Bronchial epithelial cell (primary cell): ENCODE measurements around the gene KIF25. TPM values are rescaled to one million over a fixed set of nuclear protein-coding genes. Genes with fewer than 3 reads are reported as not detected.

Source experiments
- DNase-seq: peaks from one replicate; pipeline ENCODE4 v3.0.0-alpha.2; 2010; ENCODE audit warnings: low read depth
- FAIRE-seq: peaks from 2 replicates; lab custom pipeline; 2011; peaks lifted over from hg19 to GRCh38; lab: Jason Lieb, UNC
- H3K27me3 ChIP-seq: 2 replicates; pipeline ENCODE4 v1.5.1; 2011; ENCODE audit warnings: low read length; ENCODE audit not compliant: control insufficient read depth, insufficient read depth
- H3K36me3 ChIP-seq: 2 replicates; pipeline ENCODE4 v1.5.1; 2011; ENCODE audit warnings: low read length; ENCODE audit not compliant: control insufficient read depth, insufficient read depth
- H3K4me3 ChIP-seq: 2 replicates; pipeline ENCODE4 v1.5.1; 2011; ENCODE audit warnings: mild to moderate bottlenecking, low read depth, low read length, control low read depth
- CTCF ChIP-seq: IDR thresholded peaks from 2 replicates; pipeline ENCODE4 v1.5.1; 2011; ENCODE audit warnings: mild to moderate bottlenecking, moderate library complexity, low read length, control low read depth, inconsistent platforms; ENCODE audit not compliant: insufficient read depth, severe bottlenecking
- total RNA-seq: library from RNA; depleted of rRNA; stranded (reverse); fragments of >200 nt; gene quantifications from 2 replicates; pipeline ENCODE4 v1.2.1, GENCODE V29; 2014

The KIF25 gene
- total RNA-seq, 1 donor from 2014 or later, result not detected

- H3K4me3 ChIP-seq, result no peak overlapping the region
- no peaks in the 10 kb centered on the region for H3K27me3 ChIP-seq
- no peak for DNase-seq
- peaks cover 4% of the 10 kb centered on the region for H3K36me3 ChIP-seq
- TF ChIP-seq CTCF, result no peak
- FAIRE-seq, result no peak
Measured at GRCh38 chr6:167960579-167960978, 36.9 kb upstream of the KIF25 start.

GRCh38 chr6:167962711-167963110, 34.8 kb upstream of the KIF25 start:
- Histone ChIP-seq H3K36me3 (peaks cover 13% of the 10 kb centered on the region), H3K27me3 (no peaks in the 10 kb centered on the region)

GRCh38 chr6:167963589-167964057, 33.8 kb upstream of the KIF25 start:
- TF ChIP-seq CTCF, result no peak
- Histone ChIP-seq H3K27me3 (no peaks in the 10 kb centered on the region), H3K4me3 (no peak overlapping the region), H3K36me3 (peaks cover 13% of the 10 kb centered on the region)
- FAIRE-seq (no peak), DNase-seq (no peak)

More at GRCh38 chr6:167962711-167963110, 34.8 kb upstream of the KIF25 start:
- TF ChIP-seq CTCF, result no peak
- DNase-seq, result no peak
- FAIRE-seq, result no peak
- H3K4me3 ChIP-seq, result no peak overlapping the region

GRCh38 chr6:167965592-167966539, 31.6 kb upstream of the KIF25 start:
- Histone ChIP-seq H3K4me3 (no peak overlapping the region), H3K36me3 (peaks cover 17% of the 10 kb centered on the region), H3K27me3 (no peaks in the 10 kb centered on the region)
- FAIRE-seq (no peak), DNase-seq (no peak)
- no peak for TF ChIP-seq CTCF

GRCh38 chr6:167966540-167966905, 30.9 kb upstream of the KIF25 start:
- H3K4me3 ChIP-seq, result no peak overlapping the region
- no peak for FAIRE-seq
- H3K36me3 ChIP-seq, result peaks cover 17% of the 10 kb centered on the region
- no peaks in the 10 kb centered on the region for H3K27me3 ChIP-seq
- DNase-seq, result no peak
- TF ChIP-seq CTCF, result no peak
